Tibial nerve (tissue), 4 donors: ENCODE results near the gene RIPOR3. TPM values are rescaled to one million over a fixed set of nuclear protein-coding genes. Genes with fewer than 3 reads are reported as not detected.

Experiments
- DNase-seq, 2 donors: peaks; one replicate each; pipeline ENCODE4 v3.0.0-alpha.2; 2019; ENCODE audit warnings: low spot score in 2 of 2
- H3K27ac ChIP-seq, 4 donors: fragments of 200-600 bp; sonication (generic) in 3 of 4; one replicate each; pipeline ENCODE4 v1.5.1; 2017 to 2019; ENCODE audit warnings: mild to moderate bottlenecking in 1 of 4
- H3K27me3 ChIP-seq, 2 donors: fragments of 200-600 bp; sonication (generic) in 1 of 2; one replicate each; pipeline versions ENCODE4 v1.5.1 to v1.6.0; 2017 to 2019
- H3K36me3 ChIP-seq, 3 donors: fragments of 200-600 bp; sonication (generic); one replicate each; pipeline ENCODE4 v1.5.1; 2018 to 2019
- H3K4me1 ChIP-seq, 4 donors: fragments of 200-600 bp; sonication (generic) in 3 of 4; one replicate each; pipeline ENCODE4 v1.5.1; 2017 to 2019
- H3K4me3 ChIP-seq, 4 donors: fragments of 200-600 bp; sonication (generic) in 3 of 4; one replicate each; pipeline ENCODE4 v1.5.1; 2017 to 2019; ENCODE audit warnings: mild to moderate bottlenecking in 1 of 4, moderate library complexity in 1 of 4
- H3K9me3 ChIP-seq, 4 donors: fragments of 200-600 bp; sonication (generic) in 3 of 4; one replicate each; pipeline ENCODE4 v1.5.1; 2017 to 2019
- CTCF ChIP-seq, 5 experiments: fragments of 200-600 bp in 3 of 5; fragments of 450-650 bp in 2 of 5; sonication (generic) in 3 of 5; IDR thresholded peaks; one replicate each; pipeline ENCODE4 v1.5.1; 2016 to 2019; ENCODE audit warnings: antibody characterized with exemption in 5 of 5, mild to moderate bottlenecking in 3 of 5, moderate library complexity in 2 of 5
- EP300 ChIP-seq, 2 donors: sonication (generic); formaldehyde crosslinking; IDR thresholded peaks; one replicate each; pipeline ENCODE4 v1.6.1; 2017; ENCODE audit warnings: antibody characterized with exemption in 2 of 2, mild to moderate bottlenecking in 1 of 2
- POLR2A ChIP-seq, 2 donors: fragments of 450-650 bp; IDR thresholded peaks; one replicate each; pipeline ENCODE4 v1.6.1; 2017; ENCODE audit warnings: antibody characterized with exemption in 2 of 2, mild to moderate bottlenecking in 2 of 2, moderate library complexity in 2 of 2
- WGBS, 2 donors: methylation state at CpG; one replicate each; pipeline ENCODE4 v1.1.5; 2018; 5-methylcytosine and 5-hydroxymethylcytosine counted together
- total RNA-seq, 4 donors: library from RNA; depleted of rRNA; stranded (reverse); fragments of >200 nt; gene quantifications; one replicate each; pipeline ENCODE4 v1.1.0, GENCODE V29; 2016

The RIPOR3 gene
- total RNA-seq, 4 donors from 2014 or later = 24.5 to 73.0 (median 35.5) TPM

GRCh38 chr20:50666709-50667298, 24.5 kb downstream of the RIPOR3 start:
- WGBS, 2 donors = 88% methylated on average over 9 of the region's 9 CpGs
- H3K27ac ChIP-seq = no peak overlapping the region
- H3K27me3 ChIP-seq = no peaks in the 10 kb centered on the region
- no peak for DNase-seq
- no peaks in the 10 kb centered on the region for H3K36me3 ChIP-seq
- H3K4me3 ChIP-seq = no peak overlapping the region
- H3K9me3 ChIP-seq = no peaks in the 10 kb centered on the region
- no peak for TF ChIP-seq EP300 (IDR thresholded peaks at IDR 0.05)
- H3K4me1 ChIP-seq = peaks cover 0 to 5% (median 1%) of the 10 kb centered on the region in 4 donors

- no peaks in the 10 kb centered on the region for H3K9me3 ChIP-seq
- H3K4me1 ChIP-seq = peaks cover 0 to 17% (median 2%) of the 10 kb centered on the region in 4 donors
- TF ChIP-seq CTCF (IDR thresholded peaks at IDR 0.05) (no peak), EP300 (IDR thresholded peaks at IDR 0.05) (no peak), POLR2A (IDR thresholded peaks at IDR 0.05) (no peak)
- no peak for DNase-seq
- H3K27ac ChIP-seq = no peak overlapping the region
- WGBS, 2 donors = 70 to 76% methylated on average over 11 of the region's 11 CpGs
- H3K4me3 ChIP-seq = no peak overlapping the region
- no peaks in the 10 kb centered on the region for H3K27me3 ChIP-seq
- no peaks in the 10 kb centered on the region for H3K36me3 ChIP-seq
Observed at GRCh38 chr20:50664254-50664653, 27.1 kb downstream of the RIPOR3 start.

DNA sequence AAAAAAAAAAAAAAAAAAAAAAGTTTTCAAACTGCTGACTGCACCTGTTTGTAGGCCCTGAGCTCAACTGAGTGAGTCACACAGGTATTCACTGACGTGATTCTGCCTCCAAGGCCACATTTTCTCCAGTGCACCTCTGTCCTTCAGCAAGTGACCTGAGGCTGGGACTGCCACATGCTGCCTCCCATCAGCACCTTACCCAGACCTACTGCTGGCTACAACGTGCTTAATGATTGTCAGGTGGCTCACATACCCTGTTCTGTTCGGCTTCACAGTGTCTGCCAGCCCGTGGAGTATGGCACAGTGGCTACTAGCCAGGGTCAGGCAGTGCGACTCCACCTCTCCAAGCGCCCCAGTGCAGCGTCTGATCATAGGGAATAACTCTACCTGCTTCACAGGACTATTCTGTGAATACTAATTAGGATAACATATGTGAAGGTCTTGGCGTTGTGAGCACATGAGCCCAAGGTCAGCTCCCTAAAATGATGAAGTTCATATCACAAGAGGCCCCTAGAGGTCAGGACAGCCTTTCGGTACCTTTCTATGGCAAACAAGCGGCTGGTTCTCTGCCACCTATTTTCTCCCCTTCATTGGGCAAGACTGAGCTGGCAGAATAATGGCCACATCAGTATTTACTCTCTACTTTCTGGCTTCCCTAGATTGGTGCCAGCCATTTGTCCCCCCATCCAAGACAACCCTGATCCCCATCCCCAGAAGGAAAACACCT, 28.1 kb downstream of the RIPOR3 start:
- H3K27me3 ChIP-seq = no peaks in the 10 kb centered on the region
- no peaks in the 10 kb centered on the region for H3K36me3 ChIP-seq
- TF ChIP-seq CTCF (IDR thresholded peaks at IDR 0.05) (no peak), POLR2A (IDR thresholded peaks at IDR 0.05) (no peak), EP300 (IDR thresholded peaks at IDR 0.05) (no peak)
- no peak for DNase-seq
- no peaks in the 10 kb centered on the region for H3K9me3 ChIP-seq
- H3K4me1 ChIP-seq = peaks cover 0 to 23% (median 2%) of the 10 kb centered on the region in 4 donors
- H3K4me3 ChIP-seq = no peak overlapping the region
- 73 to 80% methylated on average over 10 of the region's 10 CpGs for WGBS, 2 donors
- H3K27ac ChIP-seq = no peak overlapping the region

DNA sequence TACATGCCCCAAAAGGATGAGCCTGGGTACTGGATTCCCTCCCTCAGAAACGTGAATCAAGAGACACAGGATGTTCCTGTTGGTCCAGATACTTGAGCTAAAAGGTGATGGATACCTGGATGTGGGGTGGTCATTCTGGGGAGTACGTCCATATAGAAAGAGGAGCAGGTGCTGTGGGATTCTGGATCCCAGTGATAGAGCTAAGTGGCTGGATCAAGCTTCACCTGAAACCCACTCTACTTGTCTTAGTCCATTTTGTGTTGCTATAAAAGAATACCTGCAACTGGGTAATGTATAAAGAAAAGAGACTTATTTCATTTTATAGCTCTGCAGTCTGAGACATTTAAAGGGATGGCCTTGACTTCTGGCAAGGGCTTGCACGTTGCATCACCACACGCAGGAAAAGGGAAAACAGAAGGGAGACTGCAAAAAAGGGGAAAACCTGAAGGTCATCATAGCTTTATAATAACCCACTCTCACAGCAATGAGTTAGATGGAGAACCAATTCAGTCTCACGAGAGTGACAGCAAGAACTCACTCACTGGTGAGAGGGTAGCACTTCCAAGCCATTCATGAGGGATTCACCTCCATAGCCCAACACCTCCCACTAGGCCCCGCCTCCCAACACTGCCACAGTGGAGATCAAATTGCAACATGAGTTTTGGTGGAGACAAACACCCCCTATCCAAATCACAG, 31.2 kb downstream of the RIPOR3 start:
- Histone ChIP-seq H3K9me3 (no peaks in the 10 kb centered on the region), H3K27me3 (no peaks in the 10 kb centered on the region), H3K27ac (peak overlapping the region in 2 of 4 donors; percentile 13 to 64), H3K4me3 (no peak overlapping the region), H3K4me1 (peaks cover 0 to 41% (median 4%) of the 10 kb centered on the region in 4 donors), H3K36me3 (no peaks in the 10 kb centered on the region)
- WGBS, 2 donors = 88 to 92% methylated on average over 6 of the region's 6 CpGs
- no peak for DNase-seq
- TF ChIP-seq POLR2A (IDR thresholded peaks at IDR 0.05) = no peak
- TF ChIP-seq EP300 (IDR thresholded peaks at IDR 0.05) = peak in 1 of 2 donors; percentile 29
- no peak for TF ChIP-seq CTCF (IDR thresholded peaks at IDR 0.05)

DNA sequence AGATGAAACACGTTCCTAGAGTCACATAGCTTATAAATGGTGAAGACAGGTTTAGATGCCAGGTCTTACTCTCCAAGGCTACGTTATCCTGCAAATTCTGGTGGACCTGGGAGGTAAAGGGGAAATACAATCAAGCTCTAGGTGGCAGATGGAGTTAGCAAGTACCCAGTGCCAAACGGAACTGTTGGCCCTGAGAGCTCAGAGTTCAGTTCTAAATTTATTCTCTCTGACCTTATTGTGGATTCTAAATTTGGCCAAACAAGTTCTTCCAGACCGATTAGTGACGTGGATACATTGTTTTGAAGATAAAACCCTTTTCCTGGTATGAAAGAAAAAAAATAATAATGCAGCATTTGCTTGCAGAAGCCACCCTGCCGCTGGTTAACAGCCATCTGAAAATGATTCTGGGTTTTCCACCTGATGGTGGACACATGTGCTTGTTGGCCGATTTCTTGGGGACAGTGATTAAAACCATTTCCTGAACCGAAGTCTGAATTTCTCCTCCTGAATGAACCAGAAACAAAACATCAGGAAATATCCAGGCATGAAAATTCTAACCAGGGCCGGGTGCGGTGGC, 32.5 kb downstream of the RIPOR3 start:
- Histone ChIP-seq H3K27ac (peak overlapping the region in 1 of 4 donors; percentile 13), H3K9me3 (no peaks in the 10 kb centered on the region), H3K36me3 (no peaks in the 10 kb centered on the region), H3K4me1 (peaks cover 0 to 46% (median 4%) of the 10 kb centered on the region in 4 donors), H3K27me3 (no peaks in the 10 kb centered on the region), H3K4me3 (no peak overlapping the region)
- no peak for TF ChIP-seq EP300 (IDR thresholded peaks at IDR 0.05)
- TF ChIP-seq CTCF (IDR thresholded peaks at IDR 0.05) = no peak
- TF ChIP-seq POLR2A (IDR thresholded peaks at IDR 0.05) = no peak
- DNase-seq = no peak
- WGBS, 2 donors = 66 to 68% methylated on average over 10 of the region's 10 CpGs
